Measurements from ENCODE around the gene ADGRV1. TPM values are rescaled to one million over a fixed set of nuclear protein-coding genes. Genes with fewer than 3 reads are reported as not detected.
"Not testable (repeated sequence)": the region's sequence is repeated elsewhere in the genome, so short reads cannot be mapped to it uniquely, and the experiment has no call there.

The ADGRV1 gene
- total RNA-seq, 2 donors from 2014 or later = 1.4 TPM; not detected in 1

GRCh38 chr5:90680921-90681563, 122.4 kb downstream of the ADGRV1 start:
- H3K27me3 ChIP-seq (replicated peaks; ENCODE audit: insufficient read depth) = no peaks in the 10 kb centered on the region
- H3K4me3 ChIP-seq = no peak overlapping the region
- no peak for DNase-seq (ENCODE audit: low spot score)
- H3K27ac ChIP-seq = no peak overlapping the region
- no peaks in the 10 kb centered on the region for H3K4me1 ChIP-seq (ENCODE audit: control insufficient read depth in 1 of 2, low read depth in 2 of 2)
- ATAC-seq (ENCODE audit: insufficient number of reproducible peaks, low FRiP score, low read depth) = no peak
- H3K36me3 ChIP-seq = no peaks in the 10 kb centered on the region
- TF ChIP-seq CTCF (IDR thresholded peaks at IDR 0.05) = no peak
- no peaks in the 10 kb centered on the region for H3K9me3 ChIP-seq

GRCh38 chr5:90682278-90682677, 123.7 kb downstream of the ADGRV1 start:
- DNase-seq (ENCODE audit: low spot score) (no peak), ATAC-seq (ENCODE audit: insufficient number of reproducible peaks, low FRiP score, low read depth) (no peak)
- Histone ChIP-seq H3K27me3 (replicated peaks; ENCODE audit: insufficient read depth) (no peaks in the 10 kb centered on the region), H3K4me3 (no peak overlapping the region), H3K36me3 (no peaks in the 10 kb centered on the region), H3K9me3 (no peaks in the 10 kb centered on the region), H3K27ac (no peak overlapping the region), H3K4me1 (ENCODE audit: control insufficient read depth in 1 of 2, low read depth in 2 of 2) (no peaks in the 10 kb centered on the region)
- TF ChIP-seq CTCF (IDR thresholded peaks at IDR 0.05) = no peak

DNA sequence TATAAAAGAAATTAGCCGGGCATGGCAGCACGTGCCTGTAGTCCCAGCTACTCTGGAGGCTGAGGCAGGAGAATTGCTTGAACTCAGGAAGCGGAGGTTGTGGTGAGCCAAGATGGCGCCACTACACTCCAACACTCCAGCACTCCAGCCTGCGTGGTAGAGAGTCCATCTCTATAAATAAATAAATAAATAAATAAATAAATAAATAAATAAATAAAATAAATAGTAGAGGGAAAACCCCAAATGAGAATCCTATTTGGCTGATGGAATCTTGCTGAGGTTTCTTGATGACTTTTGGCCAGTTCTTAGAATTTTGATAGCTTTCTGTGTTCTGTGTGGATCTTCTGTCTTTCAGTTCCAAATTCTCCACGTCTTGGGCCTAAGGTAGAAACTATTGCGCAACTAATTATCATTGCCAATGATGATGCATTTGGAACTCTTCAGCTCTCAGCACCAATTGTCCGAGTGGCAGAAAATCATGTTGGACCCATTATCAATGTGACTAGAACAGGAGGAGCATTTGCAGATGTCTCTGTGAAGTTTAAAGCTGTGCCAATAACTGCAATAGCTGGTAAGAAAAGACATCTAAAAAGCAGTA, 126.9 kb downstream of the ADGRV1 start:
- Histone ChIP-seq H3K9me3 (no peaks in the 10 kb centered on the region), H3K27ac (no peak overlapping the region)

GRCh38 chr5:90686363-90686762, 127.8 kb downstream of the ADGRV1 start:
- not testable (repeated sequence) for H3K4me1 ChIP-seq (ENCODE audit: control insufficient read depth in 1 of 2, low read depth in 2 of 2); H3K27me3 ChIP-seq (replicated peaks; ENCODE audit: insufficient read depth); H3K36me3 ChIP-seq; H3K9me3 ChIP-seq; DNase-seq (ENCODE audit: low spot score); H3K4me3 ChIP-seq; ATAC-seq (ENCODE audit: insufficient number of reproducible peaks, low FRiP score, low read depth); H3K27ac ChIP-seq

More for the DNA sequence above, 126.9 kb downstream of the ADGRV1 start:
- TF ChIP-seq CTCF (IDR thresholded peaks at IDR 0.05) = no peak
- no peak for DNase-seq (ENCODE audit: low spot score)
- Histone ChIP-seq H3K36me3 (no peaks in the 10 kb centered on the region), H3K4me1 (ENCODE audit: control insufficient read depth in 1 of 2, low read depth in 2 of 2) (no peaks in the 10 kb centered on the region), H3K27me3 (replicated peaks; ENCODE audit: insufficient read depth) (no peaks in the 10 kb centered on the region), H3K4me3 (no peak overlapping the region)
- ATAC-seq (ENCODE audit: insufficient number of reproducible peaks, low FRiP score, low read depth) = no peak

DNA sequence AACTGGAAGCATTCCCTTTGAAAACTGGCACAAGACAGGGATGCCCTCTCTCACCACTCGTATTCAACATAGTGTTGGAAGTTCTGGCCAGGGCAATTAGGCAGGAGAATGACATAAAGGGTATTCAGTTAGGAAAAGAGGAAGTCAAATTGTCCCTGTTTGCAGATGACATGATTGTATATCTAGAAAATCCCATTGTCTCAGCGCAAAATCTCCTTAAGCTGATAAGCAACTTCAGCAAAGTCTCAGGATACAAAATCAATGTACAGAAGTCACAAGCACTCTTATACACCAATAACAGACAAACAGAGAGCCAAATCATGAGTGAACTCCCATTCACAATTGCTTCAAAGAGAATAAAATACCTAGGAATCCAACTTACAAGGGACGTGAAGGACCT, 128.9 kb downstream of the ADGRV1 start:
- not testable (repeated sequence) for H3K36me3 ChIP-seq; ATAC-seq (ENCODE audit: insufficient number of reproducible peaks, low FRiP score, low read depth); H3K4me1 ChIP-seq (ENCODE audit: control insufficient read depth in 1 of 2, low read depth in 2 of 2); H3K4me3 ChIP-seq; DNase-seq (ENCODE audit: low spot score); H3K9me3 ChIP-seq; H3K27ac ChIP-seq; H3K27me3 ChIP-seq (replicated peaks; ENCODE audit: insufficient read depth)

DNA sequence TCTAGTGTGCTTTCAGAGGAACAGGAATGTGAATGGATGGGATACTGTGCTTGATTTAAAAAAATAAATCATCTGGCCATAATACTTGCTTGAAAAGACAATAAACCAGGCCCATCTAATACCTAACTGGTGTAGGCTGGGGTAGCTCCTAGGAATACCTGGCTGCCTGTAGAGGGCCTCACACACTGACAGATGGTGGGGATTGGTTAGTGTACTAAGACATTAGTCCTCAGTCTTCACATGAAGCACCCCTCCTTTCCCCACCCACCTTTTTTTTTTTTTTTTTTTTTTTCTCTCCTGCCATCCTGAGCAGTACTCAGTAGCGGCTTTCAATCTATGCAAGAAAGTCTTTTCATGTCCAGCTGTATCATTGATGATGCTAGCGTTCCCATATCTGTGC, 130.5 kb downstream of the ADGRV1 start:
- TF ChIP-seq CTCF (IDR thresholded peaks at IDR 0.05) = no peak
- ATAC-seq (ENCODE audit: insufficient number of reproducible peaks, low FRiP score, low read depth) (no peak), DNase-seq (ENCODE audit: low spot score) (no peak)
- Histone ChIP-seq H3K27me3 (replicated peaks; ENCODE audit: insufficient read depth) (no peaks in the 10 kb centered on the region), H3K36me3 (no peaks in the 10 kb centered on the region), H3K9me3 (no peaks in the 10 kb centered on the region), H3K4me3 (no peak overlapping the region), H3K27ac (no peak overlapping the region), H3K4me1 (ENCODE audit: control insufficient read depth in 1 of 2, low read depth in 2 of 2) (no peaks in the 10 kb centered on the region)
